IPS-NIHi7 (cell line): ENCODE measurements around the gene SP3.

Experiments
- DNase-seq: peaks from one replicate; pipeline ENCODE4 v3.0.0; 2012; ENCODE audit warnings: mixed read lengths; ENCODE audit errors: extremely low spot score

SP3 gene

DNA sequence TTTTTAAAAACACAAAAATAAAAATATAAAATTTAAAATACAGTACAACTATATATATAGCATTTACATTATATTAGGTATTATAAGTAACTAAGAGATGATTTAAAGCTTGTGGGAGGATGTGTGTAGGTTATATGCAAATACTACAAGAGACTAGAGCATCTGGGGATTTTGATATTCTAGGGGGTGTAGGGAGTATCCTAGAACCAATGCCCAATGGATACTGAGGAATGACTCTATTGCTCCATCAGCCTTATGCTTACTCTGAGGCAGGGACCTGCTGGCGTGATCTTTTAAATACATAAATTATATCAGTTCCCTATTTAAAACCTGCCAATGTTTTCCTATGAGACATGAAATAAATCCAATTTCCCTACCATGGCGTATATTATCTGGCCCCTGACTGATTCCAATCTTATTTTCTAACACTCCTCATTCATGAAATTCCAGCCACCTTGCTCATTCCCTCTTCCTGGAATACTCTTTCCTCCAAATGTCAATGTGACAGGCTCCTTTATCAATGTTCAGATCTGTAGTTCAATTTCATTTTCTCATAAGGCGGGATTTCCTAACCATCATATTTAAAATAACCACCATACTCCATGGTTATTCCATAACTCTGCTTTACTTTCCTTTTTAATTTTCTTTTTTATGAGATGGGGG, 22.2 kb downstream of the SP3 start:
- no peak for DNase-seq

- no peak for DNase-seq
Measured at GRCh38 chr2:173941567-173941966, 23.6 kb downstream of the SP3 start.

- no peak for DNase-seq
Measured at GRCh38 chr2:173940208-173941020, 24.8 kb downstream of the SP3 start.

DNA sequence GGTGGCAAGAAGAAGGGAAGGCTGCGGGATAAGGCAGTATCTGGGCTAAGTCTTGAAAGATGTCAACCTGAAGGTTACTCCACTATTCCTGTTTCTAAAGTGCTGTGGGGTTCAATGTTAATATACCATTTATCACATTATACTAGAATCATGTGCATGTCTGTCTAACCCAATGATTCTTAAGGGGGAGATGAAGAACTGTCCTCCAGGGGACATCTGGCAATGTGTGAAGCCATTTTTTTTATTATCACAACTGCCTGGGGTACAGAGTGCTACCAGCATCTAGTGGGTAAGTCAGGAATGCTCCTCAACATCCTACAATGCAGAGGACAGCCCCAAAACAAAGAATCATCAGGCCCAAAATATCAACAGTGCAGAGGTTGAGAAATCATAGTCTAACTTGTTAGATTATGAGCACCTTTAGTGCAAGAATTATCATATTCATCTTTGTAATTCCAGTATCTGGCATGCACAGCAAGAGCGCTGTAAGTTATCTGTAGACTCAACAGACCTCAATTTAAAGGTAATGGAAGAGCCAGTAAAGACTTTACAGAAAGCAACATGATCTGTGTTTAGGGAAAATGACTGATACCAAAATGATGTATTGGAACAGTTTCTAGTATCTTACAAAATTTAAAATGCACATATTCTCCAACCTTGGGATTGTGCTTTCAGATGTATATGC, 26.3 kb downstream of the SP3 start:
- DNase-seq = no peak

DNA sequence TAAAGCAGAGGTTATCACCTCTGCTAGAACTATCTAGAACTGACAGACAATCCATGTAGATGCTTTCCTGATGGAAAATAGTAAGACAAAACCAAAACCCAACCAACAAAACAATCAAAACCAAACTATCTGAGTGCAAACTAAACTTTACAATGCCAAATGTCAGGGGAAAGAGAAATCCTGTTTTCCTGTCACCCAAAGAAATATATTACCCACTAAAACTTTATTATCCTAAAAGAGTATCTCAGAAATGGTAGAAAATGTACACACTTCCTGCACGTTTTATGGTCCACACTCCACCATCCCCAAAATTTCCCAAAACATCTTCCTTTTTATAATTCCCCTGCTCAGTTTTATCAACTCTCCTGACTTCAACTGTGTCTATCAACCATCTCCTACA, 29.9 kb downstream of the SP3 start:
- no peak for DNase-seq

DNA sequence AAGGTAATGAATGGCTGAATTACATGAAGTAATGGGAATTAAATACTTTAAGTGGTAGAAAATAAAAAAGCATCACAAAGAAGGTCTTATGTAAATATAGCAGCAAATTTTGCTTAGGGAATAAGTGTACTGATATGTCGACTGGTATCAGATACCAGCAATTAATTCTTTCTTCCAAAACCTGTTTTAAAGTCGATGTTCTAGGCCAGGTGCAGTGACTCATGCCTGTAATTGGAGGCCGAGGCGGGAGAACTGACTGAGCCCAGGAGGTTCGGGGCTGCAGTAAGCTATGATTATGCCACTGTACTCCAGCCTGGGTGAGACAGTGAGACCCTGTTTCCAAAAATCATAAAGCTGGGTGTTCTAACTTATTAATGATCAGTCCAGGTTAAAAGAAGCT, 30.3 kb downstream of the SP3 start:
- no peak for DNase-seq

GRCh38 chr2:173931751-173932150, 33.4 kb downstream of the SP3 start:
- no peak for DNase-seq

- DNase-seq = no peak
Measured at GRCh38 chr2:173929441-173929840, 35.7 kb downstream of the SP3 start.

- no peak for DNase-seq
Measured at GRCh38 chr2:173926875-173927274, 38.3 kb downstream of the SP3 start.

DNA sequence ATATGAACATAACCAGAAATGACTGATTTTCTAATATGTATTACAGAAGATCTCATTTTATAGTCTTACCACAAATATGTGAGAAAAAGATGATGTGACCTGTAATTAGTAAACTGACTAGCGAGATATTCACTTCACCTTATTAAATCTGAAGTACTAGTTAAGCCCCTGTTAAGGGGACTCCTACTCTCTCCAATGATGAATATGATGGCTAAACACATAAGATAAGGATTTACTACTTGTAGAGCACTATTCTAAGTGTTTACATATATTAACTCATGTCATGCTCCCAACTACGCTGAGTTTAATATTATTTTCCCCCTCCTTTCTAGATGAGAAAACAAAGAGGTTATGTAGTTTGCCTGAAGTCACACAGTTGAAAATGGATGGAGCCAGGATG, 40.9 kb downstream of the SP3 start:
- DNase-seq = no peak

GRCh38 chr2:173922760-173923159, 42.4 kb downstream of the SP3 start:
- no peak for DNase-seq

DNA sequence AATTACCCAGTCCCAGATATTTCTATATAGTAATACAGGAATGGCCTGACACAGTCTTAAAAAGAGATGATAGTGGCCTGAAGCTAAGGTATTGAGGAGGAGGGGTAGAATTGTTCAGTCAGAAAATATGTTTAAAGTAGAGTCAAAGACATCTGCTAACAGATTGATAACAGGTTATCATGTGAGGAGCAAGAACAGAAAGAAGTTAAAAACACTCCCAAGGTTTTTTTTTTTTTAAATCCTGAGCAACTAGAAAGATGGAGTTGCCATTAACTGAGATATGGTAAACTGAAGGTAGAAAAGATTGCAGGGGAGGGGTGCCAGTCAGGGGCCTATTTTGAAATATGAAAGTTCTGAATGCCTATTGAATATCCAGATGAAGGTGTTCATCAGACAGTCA, 43.1 kb downstream of the SP3 start:
- DNase-seq = no peak

GRCh38 chr2:173914055-173914927, 50.9 kb downstream of the SP3 start:
- no peak for DNase-seq

DNA sequence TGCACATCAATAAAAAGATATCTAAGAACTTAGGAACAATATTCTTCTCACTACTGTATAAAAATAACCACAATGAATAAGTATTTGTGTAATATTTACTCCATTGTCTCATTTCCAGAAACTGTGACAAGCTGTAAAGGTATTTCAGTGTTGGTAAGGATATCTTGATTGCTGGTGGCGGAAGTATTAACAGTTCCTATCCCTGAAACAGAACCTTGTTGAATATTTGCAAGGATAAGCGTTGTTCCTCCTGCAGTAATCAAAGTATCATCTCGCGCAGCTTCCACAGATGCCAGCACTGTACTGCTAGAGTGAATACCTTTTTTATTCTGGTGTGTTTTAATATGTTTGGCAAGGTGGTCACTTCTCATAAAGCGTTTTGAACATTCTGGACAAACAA, 55.3 kb downstream of the SP3 start:
- no peak for DNase-seq

DNA sequence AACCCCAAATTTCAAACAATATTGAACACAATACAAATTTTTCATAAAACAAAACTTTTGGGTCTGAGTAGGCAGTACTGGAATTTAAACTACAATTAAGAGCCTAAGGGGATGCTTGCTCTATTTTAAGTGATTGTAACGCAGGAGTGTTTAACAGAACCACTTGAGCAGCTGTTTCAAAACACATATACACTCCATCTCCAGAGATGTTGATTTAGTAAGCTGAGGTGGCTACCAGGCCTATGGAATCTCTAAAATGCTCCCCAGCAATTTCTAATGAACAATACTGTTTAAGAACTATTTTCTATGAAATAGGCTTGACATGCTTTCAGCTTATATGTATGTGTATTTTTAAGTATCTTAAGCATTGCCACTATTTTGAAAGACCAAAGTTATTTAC, 58.5 kb downstream of the SP3 start:
- DNase-seq = no peak

DNA sequence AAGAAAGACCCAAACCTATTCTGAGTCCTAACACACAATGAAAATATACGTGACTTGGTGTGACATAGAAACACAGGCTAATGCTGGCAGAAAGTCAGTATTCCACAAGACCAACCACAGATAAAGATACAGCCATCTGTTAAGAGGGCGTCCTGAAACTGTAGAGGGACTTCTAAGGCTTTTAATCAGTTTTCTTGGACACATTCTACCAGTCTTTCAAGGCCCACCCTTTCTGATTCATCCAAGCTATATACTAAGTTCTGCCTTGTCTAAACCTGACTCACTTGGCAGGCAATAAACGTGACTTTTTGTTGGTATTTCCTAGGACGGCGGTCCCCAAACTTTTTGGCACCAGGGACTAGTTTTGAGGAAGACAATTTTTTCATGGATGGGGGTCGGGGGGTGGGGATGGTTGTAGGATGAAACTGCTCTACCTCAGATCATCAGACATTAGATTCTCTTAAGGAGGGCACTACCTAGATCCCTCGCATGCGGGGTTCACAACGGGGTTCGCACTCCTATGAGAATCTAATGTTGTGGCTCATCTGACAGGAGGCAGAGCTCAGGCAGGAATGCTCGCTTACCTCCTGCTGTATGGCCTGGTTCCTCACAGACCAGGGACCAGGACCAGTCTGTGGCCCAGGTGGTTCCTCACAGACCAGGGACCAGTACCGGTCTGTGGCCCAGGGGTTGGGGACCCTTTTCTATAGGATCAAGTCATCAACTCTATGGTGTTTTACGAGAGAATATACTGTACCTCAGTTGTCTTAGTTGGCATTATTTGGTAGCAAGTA, 61.4 kb downstream of the SP3 start:
- no peak for DNase-seq

DNA sequence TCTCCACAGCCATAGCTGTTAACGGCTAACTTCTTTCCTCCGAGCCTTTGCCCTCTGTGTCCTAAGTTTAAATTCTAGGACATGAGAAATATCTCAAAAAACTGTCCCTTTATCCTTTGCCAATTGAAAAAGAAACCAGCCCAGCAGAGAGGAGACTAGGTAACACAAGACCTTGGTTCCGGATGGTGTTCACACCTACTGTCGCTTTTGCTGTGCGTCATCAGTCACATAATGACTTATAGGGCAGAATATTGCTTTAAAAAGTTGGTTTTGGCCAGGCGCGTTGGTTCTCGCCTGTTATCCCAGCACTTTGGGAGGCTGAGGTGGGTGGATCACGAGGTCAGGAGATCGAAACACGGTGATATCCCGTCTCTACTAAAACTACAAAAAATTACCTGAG, 66.2 kb downstream of the SP3 start:
- DNase-seq = no peak

GRCh38 chr2:173898178-173898668, 67.0 kb downstream of the SP3 start:
- no peak for DNase-seq

- no peak for DNase-seq
Measured at GRCh38 chr2:173896755-173897154, 68.4 kb downstream of the SP3 start.

- DNase-seq = no peak
Measured at GRCh38 chr2:173892341-173892740, 72.8 kb downstream of the SP3 start.
